PC-3 (cell line): ENCODE data around the gene CALHM6.

ENCODE experiments used
- EZH2 ChIP-seq: fragments of 300-600 bp; sonication (generic); IDR thresholded peaks from one replicate; pipeline ENCODE4 v1.6.1; 2017; ENCODE audit warnings: antibody characterized with exemption, mild to moderate bottlenecking, low read length; ENCODE audit not compliant: unreplicated experiment
- EZH2phosphoT487 ChIP-seq: fragments of 300-600 bp; sonication (generic); IDR thresholded peaks from 2 replicates; pipeline ENCODE4 v1.6.1; 2018; ENCODE audit warnings: mild to moderate bottlenecking, antibody characterized with exemption, low read length, borderline replicate concordance
- TF ChIP-seq, protein P1 (sequence below): fragments of 300-600 bp; sonication (generic); conservative IDR thresholded peaks from 2 replicates; pipeline ENCODE4 v1.5.1; 2017; ENCODE audit warnings: antibody characterized with exemption, low read depth, mild to moderate bottlenecking, low read length

DNA sequence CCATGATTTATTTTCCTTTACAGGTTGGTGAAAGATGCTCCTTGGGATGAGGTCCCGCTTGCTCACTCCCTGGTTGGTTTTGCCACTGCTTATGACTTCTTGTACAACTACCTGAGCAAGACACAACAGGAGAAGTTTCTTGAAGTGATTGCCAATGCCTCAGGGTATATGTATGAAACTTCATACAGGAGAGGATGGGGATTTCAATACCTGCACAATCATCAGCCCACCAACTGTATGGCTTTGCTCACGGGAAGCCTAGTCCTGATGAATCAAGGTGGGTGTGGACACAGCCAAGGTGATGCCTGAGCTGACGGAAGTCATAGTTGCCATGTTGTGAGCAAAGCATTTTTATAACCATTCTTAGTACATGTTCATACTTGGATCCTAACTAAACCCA is 34.6 kb upstream of the CALHM6 start:
- TF ChIP-seq EZH2phosphoT487: no peak
- TF ChIP-seq, protein P1, sequence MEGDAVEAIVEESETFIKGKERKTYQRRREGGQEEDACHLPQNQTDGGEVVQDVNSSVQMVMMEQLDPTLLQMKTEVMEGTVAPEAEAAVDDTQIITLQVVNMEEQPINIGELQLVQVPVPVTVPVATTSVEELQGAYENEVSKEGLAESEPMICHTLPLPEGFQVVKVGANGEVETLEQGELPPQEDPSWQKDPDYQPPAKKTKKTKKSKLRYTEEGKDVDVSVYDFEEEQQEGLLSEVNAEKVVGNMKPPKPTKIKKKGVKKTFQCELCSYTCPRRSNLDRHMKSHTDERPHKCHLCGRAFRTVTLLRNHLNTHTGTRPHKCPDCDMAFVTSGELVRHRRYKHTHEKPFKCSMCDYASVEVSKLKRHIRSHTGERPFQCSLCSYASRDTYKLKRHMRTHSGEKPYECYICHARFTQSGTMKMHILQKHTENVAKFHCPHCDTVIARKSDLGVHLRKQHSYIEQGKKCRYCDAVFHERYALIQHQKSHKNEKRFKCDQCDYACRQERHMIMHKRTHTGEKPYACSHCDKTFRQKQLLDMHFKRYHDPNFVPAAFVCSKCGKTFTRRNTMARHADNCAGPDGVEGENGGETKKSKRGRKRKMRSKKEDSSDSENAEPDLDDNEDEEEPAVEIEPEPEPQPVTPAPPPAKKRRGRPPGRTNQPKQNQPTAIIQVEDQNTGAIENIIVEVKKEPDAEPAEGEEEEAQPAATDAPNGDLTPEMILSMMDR: no peak
- no peak for TF ChIP-seq EZH2
